GM20000 (cell line): Measurements from ENCODE around the gene FAR1.

Source experiments
- DNase-seq: peaks from one replicate; pipeline ENCODE4 v3.0.0; 2012; ENCODE audit warnings: low spot score
- CTCF ChIP-seq: IDR thresholded peaks from 2 replicates; pipeline ENCODE4 v1.5.1; 2012; ENCODE audit warnings: mild to moderate bottlenecking, control low read depth; ENCODE audit errors: extremely low read depth, missing control alignments

Gene FAR1

GRCh38 chr11:13776134-13776815 lies 107.8 kb downstream of the FAR1 start:
- no peak for TF ChIP-seq CTCF
- no peak for DNase-seq

- no peak for TF ChIP-seq CTCF
- DNase-seq: no peak
Measured at GRCh38 chr11:13777341-13777985, 109.0 kb downstream of the FAR1 start.

GRCh38 chr11:13778345-13778744 lies 109.9 kb downstream of the FAR1 start:
- DNase-seq: no peak
- TF ChIP-seq CTCF: no peak

- no peak for TF ChIP-seq CTCF
- no peak for DNase-seq
Measured at GRCh38 chr11:13781153-13781552, 112.7 kb downstream of the FAR1 start.
